ENCODE data around the gene SLC7A6. TPM values are rescaled to one million over a fixed set of nuclear protein-coding genes. Genes with fewer than 3 reads are reported as not detected.

The SLC7A6 gene
- total RNA-seq, 1 experiment from 2014 or later, result 28.5 TPM

DNA sequence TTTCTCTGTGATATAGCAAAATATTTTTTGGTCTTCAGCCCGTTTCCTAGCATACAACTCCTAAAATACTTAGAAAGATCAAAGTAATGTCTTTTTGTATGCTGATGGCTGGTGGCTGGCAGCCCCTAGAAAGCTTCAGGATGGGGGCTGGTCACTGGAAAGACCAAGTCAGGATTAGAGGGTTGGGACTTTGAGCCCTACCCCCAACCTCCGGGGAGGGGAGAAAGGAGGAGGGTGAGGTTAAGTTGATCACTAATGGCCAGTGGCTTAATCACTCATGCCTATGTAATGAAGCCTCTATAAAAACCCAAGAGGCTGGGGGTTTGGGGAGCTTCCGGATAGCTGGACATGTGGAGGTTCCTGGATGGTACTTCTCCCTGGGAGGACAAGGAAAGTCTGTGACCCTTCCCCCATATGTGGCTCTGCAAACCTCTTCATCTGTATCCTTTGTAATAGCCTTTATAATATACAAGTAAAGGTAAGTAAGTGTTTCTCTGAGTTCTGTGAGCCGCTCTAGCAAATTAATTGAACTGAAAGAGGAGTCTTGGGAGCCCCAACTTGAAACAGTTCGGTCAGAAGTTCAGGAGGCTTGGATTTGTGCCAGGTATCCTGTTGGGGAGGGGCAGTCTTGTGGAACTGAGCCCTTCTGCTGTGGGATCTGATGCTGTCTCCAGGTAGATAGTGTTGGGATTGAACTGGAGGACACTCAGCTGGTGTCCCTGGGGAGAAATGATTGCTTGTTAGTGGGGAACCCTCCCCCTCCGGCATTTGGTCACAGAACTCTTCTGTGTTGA lies 3.5 kb downstream of the SLC7A6 start:
- intact Hi-C loops (cut with micrococcal nuclease), result loop anchor here (5.0 kb wide), 1 partner anchor 44 kb away; the partner anchor contains the start of genes PRMT7 and SLC7A6OS
- ChIA-PET POLR2A (no interaction called here), RAD21 (ENCODE audit: low non-redundant PET in 1 of 2, low total read pairs in 2 of 2, uncharacterized antibody in 2 of 2, unreplicated experiment in 2 of 2) (no interaction called here)

More for the DNA sequence above, 3.5 kb downstream of the SLC7A6 start:
- Histone ChIP-seq H3K27ac (ENCODE audit: low read depth, low read length) (no peak overlapping the region), H2AFZ (ENCODE audit: low read depth, low read length, poor library complexity, severe bottlenecking) (no peak overlapping the region), H3K4me1 (ENCODE audit: control insufficient read depth in 1 of 2, insufficient read depth in 2 of 2, low read length in 2 of 2) (peaks cover 25 to 33% of the 10 kb centered on the region in 2 experiments), H3K4me3 (replicated peaks in 1 of 2; ENCODE audit: low read depth in 1 of 2, low read length in 2 of 2) (no peak overlapping the region), H3K9me2 (ENCODE audit: insufficient read depth) (no peaks in the 10 kb centered on the region), H3K79me2 (ENCODE audit: insufficient read depth, low read length) (peaks cover 83% of the 10 kb centered on the region), H3K9ac (ENCODE audit: low read length) (no peak overlapping the region), H4K20me1 (ENCODE audit: insufficient read depth) (peaks cover 22% of the 10 kb centered on the region; the same call in 1 of the 2 replicates), H3K9me3 (ENCODE audit: control insufficient read depth in 1 of 2, insufficient read depth in 1 of 2, low read depth in 1 of 2, low read length in 2 of 2) (no peaks in the 10 kb centered on the region), H3K36me3 (ENCODE audit: control insufficient read depth in 1 of 2, insufficient read depth in 2 of 2, low read length in 2 of 2) (no peaks in the 10 kb centered on the region), H3K4me2 (ENCODE audit: low read length) (no peak overlapping the region), H3K27me3 (ENCODE audit: insufficient read depth, low read length) (no peaks in the 10 kb centered on the region)
- CTCF ChIA-PET, result no interaction called here
- DNase-seq (ENCODE audit: low read depth, low spot score) (no peak), ATAC-seq (no peak)
- BruUV-seq (replicated peaks), result no TSS peak
- TF ChIP-seq, protein P1, sequence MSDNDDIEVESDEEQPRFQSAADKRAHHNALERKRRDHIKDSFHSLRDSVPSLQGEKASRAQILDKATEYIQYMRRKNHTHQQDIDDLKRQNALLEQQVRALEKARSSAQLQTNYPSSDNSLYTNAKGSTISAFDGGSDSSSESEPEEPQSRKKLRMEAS (IDR thresholded peaks at IDR 0.05), result no peak
- no peak for TF ChIP-seq POLR2AphosphoS5 (IDR thresholded peaks at IDR 0.05; ENCODE audit: low read depth, low read length)
- TF ChIP-seq YY1 (IDR thresholded peaks at IDR 0.05; ENCODE audit: extremely low read depth, insufficient replicate concordance, low read depth, low read length), result no peak
- no peak for TF ChIP-seq EZH2phosphoT487 (IDR thresholded peaks at IDR 0.05; ENCODE audit: borderline replicate concordance)
- no peak for TF ChIP-seq ZBTB33 (IDR thresholded peaks at IDR 0.05; ENCODE audit: extremely low read depth, insufficient replicate concordance, low read length)
- TF ChIP-seq ZFX (IDR thresholded peaks at IDR 0.05), result no peak
- no peak for TF ChIP-seq EGR1 (IDR thresholded peaks at IDR 0.05; ENCODE audit: low read depth)
- TF ChIP-seq SIN3A (IDR thresholded peaks at IDR 0.05; ENCODE audit: low read depth), result no peak
- TF ChIP-seq ZNF274 (IDR thresholded peaks at IDR 0.05; ENCODE audit: low read depth, low read length), result no peak
- TF ChIP-seq, protein P2, sequence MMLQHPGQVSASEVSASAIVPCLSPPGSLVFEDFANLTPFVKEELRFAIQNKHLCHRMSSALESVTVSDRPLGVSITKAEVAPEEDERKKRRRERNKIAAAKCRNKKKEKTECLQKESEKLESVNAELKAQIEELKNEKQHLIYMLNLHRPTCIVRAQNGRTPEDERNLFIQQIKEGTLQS (IDR thresholded peaks at IDR 0.05), result no peak
- no peak for TF ChIP-seq CBX3 (IDR thresholded peaks at IDR 0.05; ENCODE audit: low read depth)
- no peak for TF ChIP-seq ELF1 (IDR thresholded peaks at IDR 0.05; ENCODE audit: borderline replicate concordance, low read depth)
- TF ChIP-seq SP1 (IDR thresholded peaks at IDR 0.05; ENCODE audit: low read depth), result no peak
- no peak for TF ChIP-seq JUND (IDR thresholded peaks at IDR 0.05)
- TF ChIP-seq CEBPB (IDR thresholded peaks at IDR 0.05; ENCODE audit: low read depth), result no peak
- no peak for TF ChIP-seq POLR2A (IDR thresholded peaks at IDR 0.05; ENCODE audit: borderline replicate concordance, extremely low read depth, insufficient read depth, insufficient read length)

Measured in HCT116 (cell line).